Suppressor macrophage (primary cell): ENCODE data around the gene FAM222A.
A peak's percentile ranks its signal among the peaks of the same experiment; 100 is the strongest.

Source experiments
- DNase-seq, 4 experiments: peaks; one replicate each; pipeline ENCODE4 v3.0.0-alpha.2; 2020 to 2022

Gene FAM222A

DNA sequence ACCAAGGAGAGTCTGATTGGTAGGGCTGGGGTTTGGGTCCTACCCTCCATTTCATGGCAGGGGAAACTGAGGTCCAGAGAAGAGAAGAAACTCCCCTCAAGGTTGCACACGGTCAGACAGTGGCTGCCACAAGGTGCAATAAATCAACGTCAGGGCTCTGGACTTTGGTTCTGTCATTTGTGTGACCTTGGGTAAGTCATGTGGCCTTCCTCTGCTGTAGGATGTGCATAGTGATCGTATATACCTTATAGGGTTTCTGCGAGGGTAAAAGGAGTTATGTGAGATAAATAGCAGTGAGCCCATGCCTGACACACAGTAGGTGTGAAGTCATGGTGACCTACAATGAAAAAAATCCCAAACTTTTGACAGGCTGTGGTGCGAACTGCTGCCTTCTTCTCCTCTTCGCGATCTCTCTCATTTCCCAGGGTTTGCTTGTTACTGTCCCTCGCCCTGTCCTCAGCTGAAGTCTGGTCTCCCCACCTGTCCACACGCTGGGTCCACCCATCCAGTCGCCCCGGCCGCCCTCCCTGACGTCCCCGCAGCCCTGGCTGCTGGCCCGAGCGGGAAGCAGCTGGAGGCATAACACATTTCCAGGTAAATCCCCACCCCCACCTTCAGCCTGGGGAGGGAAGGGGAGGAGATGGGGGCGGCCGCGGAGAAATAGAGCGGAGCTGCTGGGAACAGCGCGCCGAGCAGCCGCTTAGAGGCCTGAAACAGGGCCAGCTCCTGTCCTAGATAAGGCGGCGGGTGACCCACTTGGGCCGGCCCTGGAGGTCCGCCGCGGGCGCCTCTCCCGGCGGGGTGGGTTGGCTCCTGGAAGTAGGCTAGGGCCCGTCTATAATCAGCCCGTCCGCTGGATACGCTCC lies 1.8 kb upstream of the FAM222A start:
- DNase-seq, result no peak

DNA sequence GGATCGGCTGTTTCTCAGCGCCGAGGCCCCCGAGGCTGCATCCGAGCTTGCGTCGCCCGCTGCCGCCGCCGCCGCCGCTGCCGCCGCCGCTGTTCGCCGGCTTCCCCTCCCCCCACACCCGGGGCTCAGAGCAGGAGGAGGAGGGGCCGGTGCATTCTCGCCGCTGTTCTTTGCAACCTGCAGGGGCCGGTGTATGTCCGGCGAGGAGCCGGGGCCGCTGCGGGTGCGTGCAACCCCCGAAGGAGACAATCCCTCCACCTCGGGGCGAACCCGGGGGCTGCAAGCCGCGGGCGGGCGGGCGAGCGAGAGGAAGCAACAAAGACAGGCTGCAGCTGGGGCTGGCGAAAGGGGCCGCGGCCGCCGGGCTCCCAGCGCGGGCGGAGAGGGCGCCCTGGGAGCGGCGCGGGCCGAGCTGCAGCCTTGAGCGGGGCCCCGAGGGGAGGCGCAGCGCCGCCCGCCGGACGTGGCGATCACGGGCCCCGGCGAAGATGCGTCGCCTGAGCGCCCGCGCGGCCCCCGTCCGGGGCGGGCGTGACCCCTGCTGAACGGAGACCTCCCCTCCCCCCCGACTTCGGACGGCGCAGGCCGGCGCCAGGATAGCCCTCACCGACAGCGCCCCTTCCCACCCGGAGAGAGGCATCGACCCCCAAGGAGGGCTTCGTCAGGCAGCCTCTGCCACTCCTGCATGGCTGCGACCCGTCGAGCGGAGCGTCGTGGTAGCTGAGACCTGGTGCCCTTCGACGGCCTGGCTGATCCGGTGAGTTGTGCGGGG lies 702 bp downstream of the FAM222A start:
- DNase-seq, result peak; percentile 44 to 75 (median 57)

DNA sequence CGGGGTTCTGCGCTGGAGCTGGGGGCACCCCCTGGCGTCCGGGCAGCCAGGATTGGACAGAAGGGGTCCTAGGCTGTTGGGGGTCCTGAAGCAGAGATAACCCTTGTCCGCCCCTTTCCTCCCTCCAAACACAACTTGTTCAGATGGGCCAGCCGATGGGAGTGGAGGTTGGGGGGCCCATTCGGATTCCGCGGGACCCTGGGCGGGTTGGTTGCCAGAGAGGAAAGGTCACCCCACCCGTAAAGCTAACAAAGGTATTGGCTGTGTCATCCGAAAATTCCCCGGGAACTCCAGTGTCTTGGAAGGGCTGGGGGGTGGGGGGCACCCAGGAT lies 1.3 kb downstream of the FAM222A start:
- DNase-seq, result no peak

DNA sequence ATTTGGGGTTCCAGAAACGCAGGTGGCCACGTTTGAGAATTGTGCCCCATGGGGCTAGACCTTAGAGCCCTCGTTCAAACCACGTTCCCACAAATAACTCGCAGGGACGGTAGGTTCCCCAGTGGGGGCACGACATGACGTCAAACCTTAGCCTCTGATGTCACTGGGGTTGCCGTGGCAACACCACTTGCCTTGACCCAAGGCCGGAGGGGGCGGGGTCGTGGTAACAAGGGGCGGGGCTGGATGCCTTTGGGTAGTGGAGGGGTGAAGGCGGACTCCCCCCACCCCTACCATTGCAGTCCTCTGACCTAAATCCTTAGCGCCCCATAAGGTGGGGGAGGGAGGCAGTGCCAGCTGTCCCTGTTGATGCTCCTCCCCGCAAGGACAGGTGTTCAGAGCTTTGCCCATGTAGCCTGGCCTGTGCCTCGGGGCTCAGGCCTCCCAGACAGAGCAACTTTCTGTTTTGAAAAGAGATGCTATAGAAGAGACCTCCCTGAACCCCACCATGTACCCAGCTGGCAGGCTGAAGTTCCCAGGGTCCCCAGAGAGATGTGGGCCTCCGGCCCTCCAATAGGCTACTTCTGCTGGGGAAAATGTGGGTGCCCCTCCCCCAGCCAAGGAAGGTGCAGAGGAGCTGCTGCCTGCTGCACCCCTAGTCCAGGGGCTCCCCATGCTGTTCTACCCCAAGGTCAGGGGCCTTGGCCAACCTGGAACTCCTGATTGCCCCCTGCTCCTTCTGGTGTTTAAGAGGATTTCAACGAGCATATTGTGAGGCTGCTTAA lies 1.9 kb downstream of the FAM222A start:
- DNase-seq, result no peak

DNA sequence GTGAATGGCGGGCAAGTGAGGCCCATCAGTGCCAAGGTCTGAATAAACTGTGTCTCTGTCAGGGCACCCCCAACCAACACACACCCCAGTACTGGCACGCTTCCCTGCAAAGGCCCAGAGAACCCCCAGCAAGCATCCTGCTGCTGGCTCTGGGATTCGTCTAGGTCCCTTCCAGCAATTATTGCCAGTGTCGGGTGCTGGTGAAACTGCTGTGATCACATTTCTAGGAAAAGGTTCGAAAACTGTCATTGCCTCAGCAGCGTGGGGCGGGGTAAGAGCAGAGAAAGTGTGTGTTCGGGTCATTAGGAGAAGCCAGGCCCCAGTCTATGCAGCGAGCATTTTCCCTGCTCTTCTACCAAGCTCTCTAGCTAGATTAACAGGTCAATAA lies 2.5 kb downstream of the FAM222A start:
- no peak for DNase-seq

DNA sequence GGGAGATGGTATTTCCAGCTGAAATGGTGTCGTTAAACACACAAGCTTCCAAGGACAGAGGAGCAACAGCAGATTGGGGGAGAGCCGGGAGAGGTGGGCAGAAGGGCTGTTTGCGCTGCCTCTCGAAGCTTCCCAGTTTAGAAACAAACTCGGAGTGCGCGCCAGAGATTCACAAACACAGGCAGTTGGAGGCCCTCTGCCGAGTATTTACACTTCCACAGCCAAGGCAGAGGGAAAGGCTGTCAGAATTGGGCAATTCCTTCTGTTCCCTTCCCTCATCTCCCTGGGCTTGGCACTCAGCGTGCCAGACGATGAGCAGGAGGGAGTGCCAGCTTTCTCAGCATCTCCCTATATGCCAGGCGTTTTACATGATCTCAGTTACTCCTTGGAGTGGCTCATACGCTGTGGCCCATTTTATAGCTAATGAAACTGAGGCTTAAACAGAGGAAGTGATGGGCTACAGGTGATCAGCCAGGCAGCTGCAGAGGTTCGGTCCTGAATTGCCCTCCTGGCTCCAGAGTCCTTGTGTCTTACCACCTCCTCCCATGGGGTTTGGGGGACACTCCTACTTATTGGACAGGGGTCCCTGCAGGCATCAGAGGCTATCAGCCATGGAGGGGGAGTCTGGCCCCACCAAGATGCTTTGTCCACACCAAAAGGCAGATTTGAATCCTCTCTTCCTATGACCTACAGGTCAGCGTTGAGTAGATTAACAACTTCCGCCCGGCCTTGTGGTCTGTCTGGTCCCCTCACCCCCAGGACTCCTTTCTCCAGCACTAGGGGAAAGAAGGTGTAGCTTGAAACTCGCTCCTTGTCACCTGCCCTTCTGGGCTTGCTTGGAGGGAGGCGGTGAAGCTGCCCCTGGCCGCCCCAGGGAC lies 3.1 kb downstream of the FAM222A start:
- no peak for DNase-seq

DNA sequence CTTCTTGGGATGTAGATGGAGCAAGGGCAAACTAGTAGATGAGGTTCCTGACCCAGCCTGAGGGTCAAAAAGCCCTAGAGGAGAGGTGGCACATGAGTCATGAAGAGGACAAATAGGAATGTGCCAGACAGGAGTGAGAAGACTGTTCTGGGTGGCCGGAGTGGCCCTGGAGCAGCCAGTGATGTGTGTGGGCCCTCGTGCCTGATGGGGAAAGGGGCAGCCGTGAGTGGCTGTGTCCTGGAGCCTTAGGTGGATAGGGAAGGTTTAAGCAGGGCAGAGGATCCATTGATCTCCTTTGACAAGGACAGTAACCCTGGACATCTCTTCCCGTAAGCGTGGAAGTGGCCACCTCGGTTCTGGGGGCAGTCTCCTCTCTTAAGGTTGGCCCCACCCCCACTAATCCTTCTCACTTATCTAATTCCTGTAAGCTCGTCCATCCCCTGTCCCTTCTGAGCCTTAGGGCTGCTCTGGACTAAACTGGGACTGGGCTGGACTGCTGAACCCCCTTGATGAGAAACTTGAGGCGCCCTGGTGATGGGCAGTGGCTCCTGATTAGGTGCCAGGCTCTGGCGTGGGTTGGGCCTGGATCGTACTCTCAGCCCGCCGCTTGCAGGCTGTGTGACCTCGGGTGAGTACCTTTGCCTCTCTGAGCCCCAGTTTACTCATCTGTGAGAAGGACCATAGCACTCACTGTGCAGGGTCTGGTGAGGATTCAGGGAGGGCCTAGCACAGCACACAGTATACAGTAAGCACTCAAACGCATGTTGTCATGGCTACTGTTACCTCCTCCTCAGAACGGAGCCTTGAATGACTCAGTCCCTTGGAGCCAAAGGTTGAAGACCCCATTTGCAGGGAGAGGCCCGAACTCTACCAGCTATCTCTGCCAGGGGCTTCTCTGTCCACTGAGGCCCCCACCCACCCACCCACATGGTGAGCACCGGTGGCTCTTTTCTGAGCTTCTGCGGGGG lies 4.0 kb downstream of the FAM222A start:
- DNase-seq, result no peak

DNA sequence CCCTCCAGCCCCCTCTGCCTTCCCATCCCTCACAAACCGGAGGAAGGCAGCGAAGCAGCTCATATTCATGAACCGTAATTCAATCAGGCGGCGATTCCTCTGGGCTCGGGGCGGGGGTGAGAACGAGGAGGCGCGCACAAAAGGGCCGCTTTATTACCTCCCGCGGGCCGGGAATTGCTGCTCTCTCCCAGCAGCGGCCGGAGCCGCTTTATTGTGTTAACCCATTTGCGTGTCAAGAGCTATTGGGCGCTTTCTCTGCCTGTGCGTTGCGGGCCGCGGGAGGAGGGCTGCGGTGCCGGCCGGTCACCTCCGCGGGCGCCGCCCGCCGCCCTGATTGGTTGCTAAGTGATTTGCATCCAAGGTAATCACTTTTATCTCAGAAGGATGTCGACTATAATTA lies 4.8 kb downstream of the FAM222A start:
- no peak for DNase-seq

DNA sequence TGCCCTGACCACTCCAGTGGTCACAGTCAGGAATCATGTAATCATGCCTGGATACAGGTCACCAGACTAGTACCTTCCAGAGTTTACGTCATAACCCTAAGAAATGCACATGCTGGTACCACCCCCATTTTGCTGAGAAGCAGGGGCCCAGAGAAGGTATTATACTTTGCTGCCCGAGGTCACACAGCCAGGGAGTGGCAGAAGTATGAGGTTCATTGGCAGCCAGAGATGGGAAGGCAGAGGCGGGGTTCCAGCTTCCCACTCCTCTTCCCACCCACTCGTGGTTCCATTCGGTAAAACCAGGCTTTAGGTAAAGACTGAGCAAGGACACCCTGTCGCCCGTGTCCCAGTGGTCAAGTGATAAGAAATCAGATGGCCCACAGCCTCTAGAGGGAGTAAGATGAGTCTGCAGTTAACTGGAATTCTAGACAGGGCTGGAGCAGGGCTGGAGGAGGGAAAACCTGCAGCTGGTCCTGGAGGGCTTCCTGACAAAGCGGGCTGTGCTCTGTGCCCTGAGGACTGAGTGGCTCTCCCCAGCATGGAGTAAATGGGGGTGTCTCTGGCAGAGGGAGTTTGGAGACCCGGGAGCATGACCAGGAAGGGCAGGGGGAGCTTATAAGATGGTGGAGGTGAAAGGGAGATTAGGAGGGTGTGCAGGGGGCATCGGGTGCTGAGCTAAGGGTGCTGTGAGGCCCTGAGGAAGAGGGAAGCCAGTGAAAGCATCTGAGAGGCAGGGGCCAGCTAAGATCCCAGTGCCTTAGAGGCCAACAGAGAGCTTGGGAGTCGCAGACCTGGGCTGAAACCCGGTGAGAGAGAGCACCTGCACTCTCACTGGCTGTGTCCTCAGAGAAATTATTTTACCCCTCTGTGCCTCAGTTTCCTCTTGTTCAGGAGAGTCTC lies 5.7 kb downstream of the FAM222A start:
- peak in 2 of 4 experiments; percentile 16 to 21 for DNase-seq

DNA sequence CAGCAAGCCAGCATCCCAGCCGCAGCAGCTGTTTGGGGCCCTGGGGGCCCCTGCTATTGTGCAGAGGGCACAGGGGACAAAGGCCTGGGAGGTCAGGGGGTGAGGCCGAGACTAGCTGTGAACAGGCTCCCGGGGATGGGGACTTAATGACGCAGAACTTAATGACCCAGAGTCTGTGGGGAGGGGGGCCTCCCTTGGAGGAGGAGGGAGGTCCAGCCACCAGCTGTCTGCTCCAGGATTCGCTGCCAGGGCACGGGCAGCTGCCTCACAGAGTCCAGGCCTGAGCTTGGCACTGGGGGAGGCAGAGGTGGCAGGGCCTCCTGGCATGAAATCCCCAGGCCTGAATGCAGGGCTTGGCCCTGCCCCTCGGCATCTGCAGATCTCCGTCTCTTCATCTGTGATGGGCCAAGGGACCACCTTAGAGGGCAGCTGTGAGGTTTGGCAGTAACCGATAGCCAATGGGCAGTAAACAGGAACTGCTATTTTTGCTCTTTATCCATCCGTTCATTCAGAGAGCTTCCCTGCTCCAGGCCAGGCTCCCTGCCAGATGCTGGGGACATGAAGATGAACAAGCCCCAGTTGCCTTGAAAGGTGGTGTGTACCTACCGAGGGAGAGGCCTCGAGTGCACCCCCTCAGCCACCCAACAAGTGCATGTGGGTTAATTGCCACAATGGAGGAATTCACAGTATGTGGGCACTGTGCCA lies 6.7 kb downstream of the FAM222A start:
- no peak for DNase-seq

DNA sequence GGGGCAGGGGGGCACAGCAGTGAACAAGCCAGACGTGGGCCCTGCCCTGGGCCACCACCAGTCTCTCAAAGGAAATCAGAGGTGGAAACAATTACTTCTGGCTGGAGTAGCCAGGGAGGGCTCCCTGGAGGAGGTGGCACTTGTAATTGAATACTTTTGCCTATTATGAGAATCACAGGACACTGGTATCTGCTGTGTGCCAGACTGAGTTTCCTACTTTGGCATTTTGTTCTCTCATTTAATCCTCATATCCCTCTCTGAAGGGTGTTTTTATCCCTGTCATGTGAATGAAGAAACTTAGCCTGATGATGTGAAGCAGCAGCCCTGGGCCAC lies 7.2 kb downstream of the FAM222A start:
- no peak for DNase-seq

DNA sequence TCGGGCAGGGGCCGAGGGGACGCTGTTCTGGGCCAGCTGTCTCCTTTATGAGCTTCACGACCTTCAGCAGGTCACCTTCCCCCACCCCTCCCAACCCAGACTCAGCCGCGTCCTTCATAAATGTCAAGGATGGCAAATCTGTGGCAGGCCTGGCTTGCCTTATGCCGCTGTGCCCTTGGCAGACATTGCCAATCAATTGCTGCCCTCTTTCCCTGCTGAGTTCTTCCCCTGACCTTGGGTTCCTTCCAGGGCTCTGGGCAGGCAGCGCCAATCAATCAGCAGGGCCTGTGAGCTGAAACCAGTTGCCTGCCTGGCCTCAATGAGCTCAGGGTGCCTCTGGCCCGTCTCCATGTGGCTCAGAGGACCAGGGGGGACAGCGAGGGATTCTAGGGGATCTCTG lies 7.7 kb downstream of the FAM222A start:
- no peak for DNase-seq

DNA sequence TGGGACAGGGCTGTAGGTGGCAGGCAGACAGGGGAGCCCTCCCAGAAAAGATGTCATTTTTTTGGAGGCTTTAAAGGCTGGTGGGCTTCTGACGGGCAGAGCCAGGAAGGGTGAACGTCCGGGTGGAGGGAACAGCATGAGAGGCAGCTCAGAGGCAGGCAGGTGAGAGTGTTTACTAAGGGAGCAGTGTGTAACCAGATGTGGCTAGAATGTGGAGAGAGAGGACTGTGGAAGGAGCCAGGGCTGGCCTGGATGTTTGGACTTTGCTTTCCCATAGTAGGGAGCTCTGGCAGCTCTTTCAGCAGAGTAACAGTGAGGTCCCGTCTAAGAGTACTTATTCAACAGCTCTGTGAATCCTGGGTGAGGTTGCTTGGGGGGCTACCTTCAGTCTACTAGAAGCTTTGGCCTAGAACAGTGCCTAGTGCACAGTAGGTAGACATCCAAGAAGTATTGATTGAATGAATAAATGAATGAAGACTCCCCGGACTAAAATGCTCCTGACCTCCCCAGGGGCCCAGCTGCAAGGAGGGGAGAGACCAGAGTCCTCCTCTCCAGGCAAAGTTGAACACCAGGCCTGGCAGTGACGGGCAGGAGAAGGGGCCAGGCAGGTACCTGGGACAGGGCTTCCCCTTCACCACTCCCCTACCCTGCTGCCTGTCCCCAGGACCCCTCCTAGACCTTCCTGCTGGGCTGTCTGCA lies 8.5 kb downstream of the FAM222A start:
- DNase-seq, result no peak

DNA sequence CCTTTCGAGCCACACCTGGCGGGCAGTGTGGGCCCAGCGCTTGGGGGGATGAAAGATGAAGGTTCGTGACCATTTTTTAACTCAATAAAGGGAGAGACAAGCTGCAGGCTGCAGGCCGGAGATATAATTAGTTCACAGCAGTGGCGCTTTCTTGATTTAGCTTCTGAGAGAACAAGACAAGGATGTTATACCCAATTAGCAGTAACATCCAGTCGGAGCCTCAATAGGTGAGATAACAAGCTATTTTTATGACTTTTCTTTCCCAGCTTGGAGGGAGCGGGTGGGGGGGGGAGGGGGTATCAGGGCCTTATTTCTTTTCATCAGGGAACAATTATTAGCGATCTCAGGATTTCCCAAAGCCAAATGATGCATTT lies 9.1 kb downstream of the FAM222A start:
- DNase-seq, result no peak

DNA sequence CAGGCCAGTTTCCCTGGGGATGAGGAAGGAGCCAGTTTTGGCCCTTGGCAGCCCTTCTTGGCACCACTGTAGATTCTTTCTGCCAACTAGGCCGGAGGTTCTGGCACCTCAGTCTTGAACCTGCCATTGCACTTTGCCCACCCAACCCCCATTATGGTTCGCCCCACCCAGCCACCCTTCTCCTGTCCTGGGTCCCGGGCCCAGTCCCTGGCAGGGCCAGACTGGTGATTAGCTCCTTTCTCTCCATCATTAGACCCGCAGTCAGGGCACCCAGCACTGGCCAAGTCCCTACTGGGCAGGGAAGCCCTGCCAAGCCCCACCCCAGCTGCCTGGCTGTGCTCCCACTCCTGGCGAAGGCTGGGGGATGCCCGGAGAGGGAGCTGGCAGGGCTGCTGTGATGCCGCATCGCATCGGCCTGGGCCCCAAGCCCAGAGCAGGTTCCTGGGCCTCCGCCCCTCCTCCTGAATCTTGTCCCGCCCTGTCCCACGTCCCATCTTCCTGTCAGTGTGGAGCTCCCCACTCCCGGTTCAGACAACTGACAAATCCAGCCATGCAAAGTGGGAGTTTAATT lies 9.8 kb downstream of the FAM222A start:
- no peak for DNase-seq

DNA sequence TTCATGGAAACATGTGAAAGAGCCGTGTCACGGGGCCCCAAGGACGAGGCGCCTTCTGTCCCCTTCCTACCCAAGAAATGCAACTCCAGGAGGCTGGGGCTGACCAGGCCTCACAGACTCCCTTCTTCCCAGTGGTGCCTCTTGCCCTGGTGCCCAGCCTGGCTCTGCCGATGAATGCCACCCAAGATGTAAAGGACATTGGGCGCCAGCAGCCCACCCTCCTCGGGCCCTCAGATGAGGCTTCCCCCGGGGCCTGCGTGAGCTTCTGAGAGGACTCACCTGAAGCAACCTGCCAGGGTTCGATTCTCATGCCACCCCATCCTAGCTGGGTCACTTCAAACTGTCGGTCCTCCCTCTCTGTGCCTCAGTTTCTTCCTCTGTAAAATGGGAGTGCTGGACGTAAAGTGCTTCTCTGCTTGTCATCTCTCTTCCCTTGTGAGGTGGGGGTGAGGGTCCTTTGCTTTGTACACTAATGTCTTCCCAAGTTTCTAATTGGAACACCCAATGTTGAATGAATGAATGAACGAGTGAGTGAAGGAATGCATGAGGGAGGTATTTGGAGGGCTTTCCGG lies 10.8 kb downstream of the FAM222A start:
- DNase-seq, result no peak

DNA sequence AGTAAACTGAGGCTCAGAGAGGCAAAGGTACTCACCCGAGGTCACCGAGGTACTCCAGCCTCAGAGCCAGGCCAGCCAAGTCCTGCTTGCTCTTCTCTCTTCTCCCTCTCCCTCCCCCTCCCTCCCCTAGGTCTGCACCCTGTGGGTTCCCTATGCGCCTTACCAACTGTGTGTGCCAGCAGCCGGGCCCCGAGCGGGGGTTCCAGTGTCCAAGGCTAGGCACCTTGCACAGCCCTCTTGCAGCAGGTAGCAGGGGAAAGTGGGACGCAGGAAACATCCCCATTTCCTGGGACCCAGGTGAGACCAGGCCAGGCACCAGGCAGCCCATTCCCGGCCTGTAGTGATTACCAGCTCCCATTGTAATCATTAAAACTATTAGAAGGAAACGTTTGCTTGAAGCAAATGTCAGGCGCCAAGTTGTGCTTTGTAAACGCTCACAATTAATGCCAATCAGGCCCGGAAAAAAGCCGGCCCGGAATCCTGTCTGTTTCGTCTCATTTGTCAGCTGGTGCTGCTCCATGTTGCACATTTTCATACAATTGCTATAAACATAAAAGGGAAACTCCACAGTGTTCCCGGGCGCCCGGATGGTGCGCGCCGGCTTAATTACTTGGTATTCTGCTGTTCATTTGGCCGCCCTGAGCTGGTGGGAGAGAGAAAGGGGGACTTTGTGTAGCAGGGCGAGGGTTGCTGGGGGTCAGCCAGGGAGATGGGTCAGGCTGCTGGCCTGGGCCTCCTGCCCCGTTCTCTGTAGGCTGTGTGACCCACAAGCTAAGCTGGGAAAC lies 11.9 kb downstream of the FAM222A start:
- DNase-seq, result no peak
